HepG2 (cell line): ENCODE measurements around the gene TRAPPC3. TPM values are rescaled to one million over a fixed set of nuclear protein-coding genes. Genes with fewer than 3 reads are reported as not detected.
A peak's percentile ranks its signal among the peaks of the same experiment; 100 is the strongest.

Experiments
- ARID2 ChIP-seq: sonication (generic); formaldehyde crosslinking; IDR thresholded peaks from 2 replicates; pipeline ENCODE4 v1.8.1; 2022; ENCODE audit warnings: mild to moderate bottlenecking, missing genetic modification reagents, borderline replicate concordance
- CCAR2 ChIP-seq: fragments of 200-400 bp; formaldehyde crosslinking; optimal IDR thresholded peaks from 2 replicates; pipeline ENCODE3; 2018; ENCODE audit warnings: low read depth, mild to moderate bottlenecking, low read length, moderate library complexity
- DPF2 ChIP-seq: sonication (generic); formaldehyde crosslinking; IDR thresholded peaks from 2 replicates; pipeline ENCODE4 v1.4.0; 2020; ENCODE audit warnings: mild to moderate bottlenecking, low read depth, missing genetic modification reagents, borderline replicate concordance
- HOXD1 ChIP-seq: sonication (generic); formaldehyde crosslinking; IDR thresholded peaks from 2 replicates; pipeline ENCODE4 v1.5.0; 2020; ENCODE audit warnings: missing genetic modification reagents
- IKZF4 ChIP-seq: sonication (generic); formaldehyde crosslinking; IDR thresholded peaks from 2 replicates; pipeline ENCODE4 v1.5.1; 2020; ENCODE audit warnings: borderline replicate concordance, mild to moderate bottlenecking, low read depth, missing genetic modification reagents; ENCODE audit errors: not compliant biosample characterization
- MXD1 ChIP-seq: sonication (generic); formaldehyde crosslinking; IDR thresholded peaks from 2 replicates; pipeline ENCODE4 v1.4.0; 2020; ENCODE audit warnings: mild to moderate bottlenecking, missing genetic modification reagents
- NR3C1 ChIP-seq: sonication (generic); formaldehyde crosslinking; IDR thresholded peaks from 2 replicates; pipeline ENCODE4 v1.4.0; 2020; ENCODE audit warnings: missing genetic modification reagents
- PITX1 ChIP-seq: sonication (generic); formaldehyde crosslinking; IDR thresholded peaks from 2 replicates; pipeline ENCODE4 v1.5.1; 2020; ENCODE audit warnings: mild to moderate bottlenecking, missing genetic modification reagents
- RERE ChIP-seq: IDR thresholded peaks from 2 replicates; pipeline ENCODE4 v1.6.1; 2016; ENCODE audit warnings: low read depth, missing genetic modification reagents, missing compliant biosample characterization
- SPEN ChIP-seq: sonication (generic); formaldehyde crosslinking; IDR thresholded peaks from 2 replicates; pipeline ENCODE4 v1.5.1; 2020; ENCODE audit warnings: low read depth, mild to moderate bottlenecking, missing genetic modification reagents
- U2AF2 ChIP-seq: fragments of 200-400 bp; formaldehyde crosslinking; IDR thresholded peaks from 2 replicates; pipeline ENCODE4 v1.6.1; 2017; ENCODE audit warnings: low read depth, mild to moderate bottlenecking, low read length
- ZFP41 ChIP-seq: sonication (generic); formaldehyde crosslinking; IDR thresholded peaks from 2 replicates; pipeline ENCODE4 v1.4.0; 2020; ENCODE audit warnings: mild to moderate bottlenecking, missing genetic modification reagents, borderline replicate concordance
- ZNF3 ChIP-seq: IDR thresholded peaks from 2 replicates; pipeline ENCODE4 v1.7.0; 2017; ENCODE audit warnings: inconsistent platforms
- ZNF343 ChIP-seq: sonication (generic); formaldehyde crosslinking; IDR thresholded peaks from 2 replicates; pipeline ENCODE4 v1.4.0; 2020; ENCODE audit warnings: mild to moderate bottlenecking, missing genetic modification reagents
- ZNF530 ChIP-seq: sonication (generic); formaldehyde crosslinking; IDR thresholded peaks from 2 replicates; pipeline ENCODE4 v1.5.0; 2020; ENCODE audit warnings: low read depth, mild to moderate bottlenecking, missing genetic modification reagents
- ZNF768 ChIP-seq: sonication (generic); formaldehyde crosslinking; IDR thresholded peaks from 2 replicates; pipeline ENCODE4 v1.4.0; 2020; ENCODE audit warnings: missing genetic modification reagents
- polyA plus RNA-seq, 8 experiments: library from polyadenylated mRNA; depleted of rRNA in 3 of 8; stranded (reverse) in 7 of 8; unstranded in 1 of 8; fragments of >200 nt; fragmentation: Illumina TruSeq in 4 of 8; extraction: Trizol in 4 of 8; gene quantifications; 2 replicates each; pipeline versions ENCODE4 v1.2.1 to v1.2.3, GENCODE V29; 2011 to 2016; ENCODE audit warnings: low read depth in 4 of 8, missing spikeins in 1 of 8, mixed read lengths in 1 of 8; ENCODE audit not compliant: insufficient read depth in 1 of 8
- total RNA-seq, 5 experiments: library from RNA; depleted of rRNA; stranded (reverse); fragments of >200 nt; fragmentation: Illumina TruSeq; extraction: Trizol; gene quantifications; 2 replicates each; pipeline ENCODE4 v1.2.3, GENCODE V29; 2016; ENCODE audit warnings: low read depth in 1 of 5
- TF ChIP-seq, protein P1 (sequence below): sonication (generic); formaldehyde crosslinking; IDR thresholded peaks from 2 replicates; pipeline ENCODE4 v1.9.0; 2022; ENCODE audit warnings: low read depth, missing genetic modification reagents
- TF ChIP-seq, protein P2 (sequence below): sonication (generic); formaldehyde crosslinking; IDR thresholded peaks from 2 replicates; pipeline ENCODE4 v1.4.0; 2020; ENCODE audit warnings: missing genetic modification reagents, mild to moderate bottlenecking, borderline replicate concordance

Gene TRAPPC3
- total and polyA plus RNA-seq, 2 of the 13 experiments (the other 11 are each of a cell fraction or from before 2014, with no cell fraction given): 53.7 to 62.4 TPM

GRCh38 chr1:36155408-36156328, 6.4 kb upstream of the TRAPPC3 start, which contains the start of gene MAP7D1 (continued):
- peak; percentile 27; the same call in 1 of the 2 replicates for TF ChIP-seq SPEN (CRISPR knock-in tag)
- TF ChIP-seq IKZF4 (CRISPR knock-in tag): no peak
- TF ChIP-seq ZNF343 (CRISPR knock-in tag): no peak
- no peak for TF ChIP-seq ZNF530
- no peak for TF ChIP-seq ARID2 (CRISPR knock-in tag)
- TF ChIP-seq, protein P1, sequence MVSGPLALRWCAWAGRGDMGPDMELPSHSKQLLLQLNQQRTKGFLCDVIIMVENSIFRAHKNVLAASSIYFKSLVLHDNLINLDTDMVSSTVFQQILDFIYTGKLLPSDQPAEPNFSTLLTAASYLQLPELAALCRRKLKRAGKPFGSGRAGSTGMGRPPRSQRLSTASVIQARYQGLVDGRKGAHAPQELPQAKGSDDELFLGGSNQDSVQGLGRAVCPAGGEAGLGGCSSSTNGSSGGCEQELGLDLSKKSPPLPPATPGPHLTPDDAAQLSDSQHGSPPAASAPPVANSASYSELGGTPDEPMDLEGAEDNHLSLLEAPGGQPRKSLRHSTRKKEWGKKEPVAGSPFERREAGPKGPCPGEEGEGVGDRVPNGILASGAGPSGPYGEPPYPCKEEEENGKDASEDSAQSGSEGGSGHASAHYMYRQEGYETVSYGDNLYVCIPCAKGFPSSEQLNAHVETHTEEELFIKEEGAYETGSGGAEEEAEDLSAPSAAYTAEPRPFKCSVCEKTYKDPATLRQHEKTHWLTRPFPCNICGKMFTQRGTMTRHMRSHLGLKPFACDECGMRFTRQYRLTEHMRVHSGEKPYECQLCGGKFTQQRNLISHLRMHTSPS (CRISPR knock-in tag): no peak
- TF ChIP-seq, protein P2, sequence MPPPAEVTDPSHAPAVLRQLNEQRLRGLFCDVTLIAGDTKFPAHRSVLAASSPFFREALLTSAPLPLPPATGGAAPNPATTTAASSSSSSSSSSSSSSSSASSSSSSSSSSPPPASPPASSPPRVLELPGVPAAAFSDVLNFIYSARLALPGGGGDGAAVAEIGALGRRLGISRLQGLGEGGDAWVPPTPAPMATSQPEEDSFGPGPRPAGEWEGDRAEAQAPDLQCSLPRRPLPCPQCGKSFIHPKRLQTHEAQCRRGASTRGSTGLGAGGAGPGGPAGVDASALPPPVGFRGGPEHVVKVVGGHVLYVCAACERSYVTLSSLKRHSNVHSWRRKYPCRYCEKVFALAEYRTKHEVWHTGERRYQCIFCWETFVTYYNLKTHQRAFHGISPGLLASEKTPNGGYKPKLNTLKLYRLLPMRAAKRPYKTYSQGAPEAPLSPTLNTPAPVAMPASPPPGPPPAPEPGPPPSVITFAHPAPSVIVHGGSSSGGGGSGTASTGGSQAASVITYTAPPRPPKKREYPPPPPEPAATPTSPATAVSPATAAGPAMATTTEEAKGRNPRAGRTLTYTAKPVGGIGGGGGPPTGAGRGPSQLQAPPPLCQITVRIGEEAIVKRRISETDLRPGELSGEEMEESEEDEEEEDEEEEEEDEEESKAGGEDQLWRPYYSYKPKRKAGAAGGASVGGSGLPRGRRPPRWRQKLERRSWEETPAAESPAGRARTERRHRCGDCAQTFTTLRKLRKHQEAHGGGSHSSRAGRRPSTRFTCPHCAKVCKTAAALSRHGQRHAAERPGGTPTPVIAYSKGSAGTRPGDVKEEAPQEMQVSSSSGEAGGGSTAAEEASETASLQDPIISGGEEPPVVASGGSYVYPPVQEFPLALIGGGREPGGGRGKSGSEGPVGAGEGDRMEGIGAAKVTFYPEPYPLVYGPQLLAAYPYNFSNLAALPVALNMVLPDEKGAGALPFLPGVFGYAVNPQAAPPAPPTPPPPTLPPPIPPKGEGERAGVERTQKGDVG: no peak
- no peak for TF ChIP-seq U2AF2
- no peak for TF ChIP-seq ZNF3
- TF ChIP-seq NR3C1 (CRISPR knock-in tag): no peak
- peak; percentile 52; the same call in 1 of the 2 replicates for TF ChIP-seq MXD1 (CRISPR knock-in tag)
- TF ChIP-seq CCAR2: no peak
- TF ChIP-seq DPF2 (CRISPR knock-in tag): no peak
- TF ChIP-seq ZFP41 (CRISPR knock-in tag): no peak
- TF ChIP-seq HOXD1 (CRISPR knock-in tag): no peak
- TF ChIP-seq ZNF768: no peak
- TF ChIP-seq PITX1: peak; percentile 23; the same call in 1 of the 2 replicates
- no peak for TF ChIP-seq RERE
